GF-D8 (cell line): ENCODE measurements around the gene PIGQ.

ENCODE experiments used
- DNase-seq: peaks from one replicate; lab custom pipeline; 2025; lab: John Stamatoyannopoulos, UW

PIGQ gene

DNA sequence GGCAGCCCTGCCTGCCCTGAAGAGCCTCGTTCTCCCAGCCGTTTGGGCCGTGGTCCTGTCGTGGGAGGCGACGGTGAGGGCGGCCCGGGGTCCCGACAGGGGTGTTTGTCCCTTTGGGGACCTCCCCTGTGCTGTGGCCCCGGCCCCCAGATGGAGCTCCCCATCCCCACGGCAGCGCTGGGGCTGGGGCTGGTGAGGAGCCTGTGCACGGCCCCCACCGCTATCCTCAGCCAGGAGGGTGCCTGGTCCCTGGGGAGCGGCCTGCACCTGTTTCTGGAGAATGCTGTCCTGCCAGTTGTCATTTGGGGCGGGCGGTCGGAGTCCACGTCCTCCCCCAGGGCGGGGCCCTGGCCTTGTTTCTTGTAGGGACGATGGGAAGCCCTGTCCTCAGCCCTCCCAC lies 35.6 kb upstream of the PIGQ start:
- no peak for DNase-seq

DNA sequence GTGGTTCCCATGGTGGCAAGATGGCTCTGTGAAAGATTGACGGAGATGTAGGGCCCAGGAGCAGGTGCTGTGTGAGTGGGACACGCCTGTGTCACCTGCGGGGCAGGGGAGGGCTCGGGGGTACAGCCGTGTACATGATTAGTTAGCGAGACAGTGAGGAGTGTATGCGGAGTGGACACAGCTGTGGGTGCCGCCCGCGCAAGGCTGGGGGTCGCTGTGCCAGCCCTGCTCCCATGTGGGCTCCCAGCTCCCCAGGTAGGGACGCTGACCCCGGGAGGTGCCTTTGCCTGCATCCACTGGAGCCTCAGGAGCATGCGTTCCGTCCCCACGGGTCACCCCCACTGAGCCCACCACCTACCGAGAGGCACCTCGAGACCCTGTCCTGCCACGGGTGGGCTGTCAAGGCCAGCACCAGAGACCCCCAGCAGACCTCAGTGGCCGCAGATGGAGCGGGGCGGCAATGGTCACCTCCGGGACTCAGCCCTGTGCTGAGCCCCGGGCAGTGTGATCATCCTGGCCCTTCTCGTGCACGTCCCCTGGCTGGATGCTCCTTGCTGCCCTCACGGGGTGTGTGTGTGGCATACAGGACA lies 34.8 kb upstream of the PIGQ start:
- no peak for DNase-seq

DNA sequence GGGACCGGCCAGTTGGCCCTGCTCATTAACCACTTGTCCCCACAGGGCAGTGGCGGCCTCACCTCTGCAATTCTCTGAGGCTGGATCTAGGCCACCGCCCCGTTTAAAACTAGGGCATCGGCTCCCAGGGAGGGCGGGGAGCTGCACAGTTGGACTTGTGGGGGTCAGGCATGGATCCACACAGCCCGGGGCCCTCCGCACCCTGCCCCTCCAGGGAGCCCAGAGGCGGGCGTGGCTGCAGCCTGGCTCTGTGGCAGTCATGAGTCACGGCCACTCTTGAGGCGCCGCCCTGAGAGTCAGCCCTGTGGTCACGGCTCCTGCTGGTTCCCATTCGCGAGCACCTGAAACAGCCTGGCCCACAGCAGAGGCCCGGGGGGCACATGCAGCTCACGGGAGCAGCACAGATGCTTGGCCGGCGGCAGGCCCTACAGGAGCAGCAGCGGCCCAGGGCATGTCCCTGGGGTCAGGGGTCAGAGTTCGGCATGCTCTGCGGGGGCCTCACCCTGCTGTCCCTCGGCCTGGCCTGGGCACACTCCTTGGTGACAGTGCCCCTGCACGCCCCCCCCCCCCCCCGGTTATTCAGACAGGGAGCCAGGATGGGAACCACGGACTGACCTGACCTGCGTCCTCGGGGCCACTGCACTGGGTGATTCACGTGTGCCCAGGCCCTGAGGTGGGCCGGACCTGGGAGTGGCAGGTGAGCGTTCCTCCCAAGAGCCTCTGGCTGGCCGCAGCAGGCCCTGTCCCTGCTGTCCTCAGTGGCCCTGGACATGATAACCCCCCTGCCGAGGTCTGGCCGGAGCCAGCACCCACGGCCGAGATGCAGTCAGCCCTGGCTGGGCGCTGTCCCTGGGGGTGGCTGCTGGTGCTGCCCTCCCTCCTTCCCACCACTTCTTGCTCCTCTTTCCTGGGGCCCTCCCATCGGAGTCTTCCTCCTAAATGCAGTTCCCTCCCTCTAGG lies 34.0 kb upstream of the PIGQ start:
- DNase-seq, result no peak

DNA sequence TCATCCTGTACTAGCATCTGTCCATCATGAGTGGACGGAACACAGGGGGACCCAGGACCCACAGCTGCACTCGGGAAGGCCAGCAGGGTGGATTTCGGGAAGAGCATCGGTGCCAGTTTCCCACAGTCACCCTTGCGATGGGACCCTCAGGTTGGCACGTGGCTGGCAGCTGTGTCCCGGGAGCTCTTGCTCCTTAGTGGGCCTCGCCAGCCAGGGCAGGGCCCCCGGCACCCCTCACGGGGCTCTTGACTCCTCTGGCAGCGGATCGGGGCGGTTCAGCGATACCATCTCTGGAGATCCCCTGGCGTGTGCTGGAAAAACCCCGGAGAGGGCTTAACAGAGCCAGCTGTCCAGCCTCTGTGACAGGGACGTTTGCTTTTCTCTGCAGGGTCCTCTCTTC lies 33.0 kb upstream of the PIGQ start:
- DNase-seq, result no peak

- no peak for DNase-seq
Observed at GRCh38 chr16:537415-538335, 32.1 kb upstream of the PIGQ start.

DNA sequence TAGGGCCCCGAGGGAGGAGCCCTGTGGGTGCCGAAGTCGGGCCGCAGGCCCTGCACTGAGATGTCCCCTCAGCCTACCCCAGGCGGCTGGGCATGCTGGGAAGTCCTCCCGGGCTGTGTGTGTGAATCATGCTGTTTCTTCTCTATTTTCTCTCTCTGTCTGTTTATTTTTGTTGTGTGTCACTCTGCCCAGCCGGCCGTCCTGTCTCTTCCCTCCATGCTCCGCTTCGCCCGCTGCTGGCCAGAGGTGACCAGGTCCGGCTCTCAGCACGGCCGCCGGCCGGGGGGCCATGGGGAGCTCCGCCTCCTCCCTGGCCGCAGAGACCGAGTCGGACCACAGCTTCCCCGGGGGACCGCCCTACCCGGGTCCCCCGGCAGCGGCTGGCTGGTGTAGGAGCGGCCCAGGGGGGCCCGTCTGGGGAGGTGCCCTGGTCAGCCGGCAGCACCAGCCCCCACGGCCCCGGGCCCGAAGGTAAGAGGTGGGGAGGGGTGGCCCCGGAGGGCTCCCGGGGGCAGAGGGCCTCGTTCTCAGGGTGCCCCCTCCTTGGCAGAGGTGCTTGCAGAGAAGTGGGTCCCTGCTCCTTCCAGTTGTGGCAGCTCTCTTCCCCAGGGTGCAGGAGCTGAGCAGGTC lies 29.8 kb upstream of the PIGQ start:
- no peak for DNase-seq

GRCh38 chr16:540645-541340 lies 29.0 kb upstream of the PIGQ start:
- no peak for DNase-seq

GRCh38 chr16:543301-544164 lies 26.2 kb upstream of the PIGQ start:
- no peak for DNase-seq

GRCh38 chr16:544517-544916 lies 25.3 kb upstream of the PIGQ start:
- no peak for DNase-seq

DNA sequence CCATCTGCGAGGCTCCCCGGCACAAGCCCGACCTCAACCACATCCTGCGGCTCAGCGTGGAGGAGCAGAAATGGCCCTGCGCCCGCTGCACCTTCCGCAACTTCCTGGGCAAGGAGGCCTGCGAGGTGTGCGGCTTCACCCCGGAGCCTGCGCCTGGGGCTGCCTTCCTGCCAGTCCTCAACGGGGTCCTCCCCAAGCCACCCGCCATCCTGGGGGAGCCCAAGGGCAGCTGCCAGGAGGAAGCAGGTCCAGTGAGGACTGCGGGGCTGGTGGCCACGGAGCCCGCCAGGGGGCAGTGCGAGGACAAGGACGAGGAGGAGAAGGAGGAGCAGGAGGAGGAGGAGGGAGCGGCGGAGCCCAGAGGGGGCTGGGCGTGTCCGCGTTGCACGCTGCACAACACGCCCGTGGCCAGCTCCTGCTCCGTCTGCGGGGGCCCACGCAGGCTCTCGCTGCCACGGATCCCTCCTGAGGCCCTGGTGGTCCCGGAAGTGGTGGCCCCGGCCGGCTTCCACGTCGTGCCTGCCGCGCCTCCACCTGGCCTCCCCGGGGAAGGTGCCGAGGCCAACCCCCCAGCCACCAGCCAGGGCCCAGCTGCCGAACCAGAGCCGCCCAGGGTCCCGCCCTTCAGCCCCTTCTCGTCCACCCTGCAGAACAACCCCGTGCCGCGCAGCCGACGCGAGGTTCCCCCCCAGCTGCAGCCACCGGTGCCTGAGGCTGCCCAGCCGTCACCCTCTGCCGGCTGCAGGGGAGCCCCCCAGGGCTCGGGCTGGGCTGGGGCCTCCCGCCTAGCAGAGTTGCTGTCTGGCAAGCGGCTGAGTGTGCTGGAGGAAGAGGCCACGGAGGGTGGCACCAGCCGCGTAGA lies 22.6 kb upstream of the PIGQ start:
- DNase-seq, result peak; percentile 85

DNA sequence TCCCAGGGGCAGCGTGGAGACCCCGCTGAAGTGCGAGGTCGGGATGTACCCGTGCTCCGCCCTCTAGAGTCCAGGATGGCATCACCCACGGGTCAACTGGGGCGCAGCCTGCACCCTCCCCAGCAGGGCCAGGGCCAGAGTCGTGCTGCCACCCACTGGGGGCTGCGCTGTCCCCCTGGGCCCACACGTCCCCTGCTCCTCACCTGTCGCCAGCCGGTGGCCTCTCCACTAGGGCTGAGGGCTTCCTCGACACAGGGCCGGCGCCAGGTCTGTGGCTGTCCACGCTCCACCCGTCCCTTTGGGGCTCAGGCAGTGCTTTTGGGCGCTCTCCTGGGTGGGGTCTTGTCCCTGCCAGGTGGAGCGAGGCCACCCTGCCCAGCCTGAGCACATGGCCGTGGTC lies 21.2 kb upstream of the PIGQ start:
- no peak for DNase-seq

DNA sequence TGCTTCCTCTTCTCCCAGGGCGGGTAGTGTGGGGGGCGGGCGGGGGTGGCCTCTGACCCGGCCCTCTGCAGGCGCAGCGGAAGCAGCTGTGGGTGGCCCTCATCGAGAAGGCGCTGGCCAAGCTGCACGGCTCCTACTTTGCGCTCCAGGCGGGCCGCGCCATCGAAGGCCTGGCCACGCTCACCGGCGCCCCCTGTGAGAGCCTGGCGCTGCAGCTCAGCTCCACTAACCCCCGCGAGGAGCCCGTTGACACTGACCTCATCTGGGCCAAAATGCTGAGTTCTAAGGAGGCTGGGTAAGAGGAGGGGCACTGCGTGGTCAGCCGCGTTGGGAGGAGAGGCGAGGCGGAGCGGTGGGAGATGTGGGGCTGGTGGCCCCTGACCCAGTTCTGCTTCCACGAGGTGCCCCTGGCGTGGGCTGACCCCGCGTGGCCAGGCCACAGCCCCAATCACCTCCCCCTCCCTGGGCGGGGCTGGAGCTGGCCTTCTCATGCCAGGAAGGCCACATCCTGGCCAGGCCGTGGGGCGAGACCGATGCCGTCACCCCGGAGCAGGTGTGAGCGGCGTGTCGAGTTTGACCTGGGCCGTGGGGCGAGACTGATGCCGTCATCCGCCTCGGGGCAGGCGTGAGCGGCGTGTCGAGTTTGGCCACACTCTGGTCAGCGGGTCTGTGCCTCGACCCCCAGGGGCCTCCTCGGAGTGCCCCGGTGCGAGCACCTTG lies 20.1 kb upstream of the PIGQ start:
- DNase-seq, result no peak

DNA sequence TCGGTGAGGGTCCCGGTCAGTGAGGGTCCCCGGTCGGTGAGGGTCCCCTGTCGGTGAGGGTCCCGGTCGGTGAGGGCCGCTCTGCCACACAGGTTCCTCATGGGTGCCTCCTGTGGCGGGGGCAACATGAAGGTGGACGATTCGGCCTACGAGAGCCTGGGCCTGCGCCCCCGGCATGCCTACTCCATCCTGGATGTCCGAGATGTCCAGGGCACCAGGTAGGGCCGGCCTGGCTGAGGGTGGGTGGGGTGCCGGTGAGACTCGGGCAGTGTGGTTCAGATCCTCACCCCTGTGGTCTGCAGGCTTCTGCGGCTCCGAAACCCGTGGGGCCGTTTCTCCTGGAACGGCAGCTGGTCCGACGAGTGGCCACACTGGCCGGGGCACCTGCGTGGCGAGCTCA lies 18.6 kb upstream of the PIGQ start:
- DNase-seq, result no peak

GRCh38 chr16:552171-552570 lies 17.6 kb upstream of the PIGQ start:
- no peak for DNase-seq

DNA sequence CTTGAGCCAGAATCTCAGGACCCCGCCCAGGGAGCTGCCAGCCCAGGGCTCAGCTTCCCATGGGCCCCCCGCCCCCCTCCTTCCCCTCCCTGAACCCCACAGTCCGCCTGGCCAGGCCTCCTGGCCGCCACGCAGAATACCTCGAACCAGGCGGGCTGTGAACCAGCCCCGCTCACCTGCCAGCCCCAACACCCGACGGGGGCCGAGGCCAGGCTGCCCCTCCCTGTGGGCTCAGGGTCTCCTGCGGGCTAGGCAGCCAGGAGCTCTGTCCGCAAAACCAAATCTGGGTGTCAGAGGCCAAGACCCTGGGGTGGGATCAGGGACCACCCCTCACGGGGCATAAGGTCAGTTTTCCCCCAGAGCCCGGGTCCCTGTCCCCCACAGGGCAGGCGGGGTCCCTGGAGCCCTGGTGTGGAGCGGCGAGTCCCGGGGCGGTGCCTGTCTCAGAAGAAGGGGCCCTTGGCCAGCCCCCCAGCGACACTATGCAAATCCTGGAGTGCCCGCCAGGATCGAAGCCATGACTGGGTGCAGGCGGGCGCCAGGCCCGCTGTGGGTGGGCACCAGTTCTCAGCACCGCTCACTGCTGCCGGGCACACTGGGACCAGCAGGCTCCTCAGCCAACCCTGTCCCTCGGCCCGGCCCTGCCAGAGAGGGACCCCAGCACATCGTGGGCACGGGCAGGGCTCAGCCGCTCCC lies 16.0 kb upstream of the PIGQ start:
- no peak for DNase-seq

DNA sequence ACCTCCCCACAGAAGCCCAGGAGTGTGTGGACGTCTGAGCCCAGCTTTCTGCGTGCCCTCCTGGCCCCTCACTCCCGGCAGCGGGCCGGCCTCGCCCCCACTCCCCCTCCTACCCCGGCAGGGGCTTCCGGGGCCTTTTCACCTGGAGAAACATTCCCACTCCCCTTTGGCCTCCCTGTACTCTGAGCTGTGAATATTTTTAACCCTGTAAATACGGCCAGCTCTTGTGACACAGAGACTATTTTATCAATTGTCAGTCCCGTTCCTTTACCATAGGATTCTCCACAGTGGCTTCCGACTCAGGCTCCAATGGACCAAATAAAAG lies 15.5 kb upstream of the PIGQ start:
- no peak for DNase-seq

DNA sequence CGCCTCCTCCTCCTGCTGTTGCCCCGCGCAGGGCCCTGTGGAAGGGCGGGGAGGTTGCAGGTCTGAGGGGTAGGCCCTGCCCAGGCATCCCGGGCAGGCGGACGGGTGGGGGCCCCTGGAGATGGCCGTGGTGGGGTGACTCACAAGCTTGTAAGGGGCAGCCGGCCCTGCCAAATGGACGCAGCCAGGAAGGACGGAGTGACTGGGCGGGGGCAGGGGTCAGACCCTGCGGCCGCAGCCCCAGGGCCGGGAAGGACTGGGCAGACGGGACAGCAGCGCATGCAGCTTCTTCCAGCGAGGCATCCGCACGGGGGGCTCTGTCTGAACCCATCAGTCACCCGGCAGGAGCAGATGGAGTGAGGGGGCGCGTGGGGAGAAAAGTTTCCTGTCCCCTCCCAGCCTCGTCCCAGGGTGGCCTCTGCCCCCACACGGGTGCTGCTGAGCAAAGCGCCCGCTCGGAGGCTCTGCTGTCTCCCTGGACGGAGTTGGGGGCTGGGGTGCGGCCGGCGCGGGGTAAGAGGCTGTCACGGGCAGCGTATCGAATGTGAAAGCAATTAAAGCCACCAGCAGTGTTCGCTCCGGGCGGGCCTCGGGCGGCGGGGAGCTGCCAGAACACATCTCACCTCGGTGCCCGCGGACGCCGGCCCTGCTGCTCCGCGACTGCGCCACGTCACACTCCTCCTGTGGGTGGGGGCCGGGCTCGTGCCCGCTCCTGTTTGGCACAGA lies 15.0 kb upstream of the PIGQ start:
- DNase-seq, result no peak
